Caco-2 (cell line): ENCODE results near the gene FHIT. TPM values are rescaled to one million over a fixed set of nuclear protein-coding genes. Genes with fewer than 3 reads are reported as not detected.

Experiments
- BruUV-seq: library from RNA; stranded (reverse); fragments of 400-500 nt; replicated peaks from 2 replicates; lab custom pipeline; 2021; lab: Mats Ljungman, UMichigan
- CTCF ChIA-PET: fragments of 300-600 bp; sonication (Branson Sonifier 250); formaldehyde crosslinking; loops from one replicate; lab custom pipeline; 2022; ENCODE audit warnings: antibody characterized with exemption; lab: Charles Lee
- POLR2A ChIA-PET: fragments of 300-600 bp; sonication (Branson Sonifier 250); formaldehyde crosslinking; loops from one replicate; lab custom pipeline; 2022; ENCODE audit warnings: antibody characterized with exemption; lab: Charles Lee
- DNase-seq, 2 experiments: peaks; one replicate each; pipeline versions ENCODE4 v3.0.0 to v3.0.0-alpha.2; 2020 to 2022
- H3K27me3 ChIP-seq: replicated peaks from 2 replicates; pipeline ENCODE4 v1.6.0; 2011; ENCODE audit warnings: low read length; ENCODE audit not compliant: control insufficient read depth, insufficient read depth
- H3K36me3 ChIP-seq: 2 replicates; pipeline ENCODE4 v1.5.1; 2011; ENCODE audit warnings: low read length; ENCODE audit not compliant: control insufficient read depth, insufficient read depth
- H3K4me1 ChIP-seq: fragments of 250-450 bp; sonication (Bioruptor Pico); 2 replicates; pipeline ENCODE4 v1.5.1; 2020; ENCODE audit warnings: mild to moderate bottlenecking
- H3K4me3 ChIP-seq: 2 replicates; pipeline ENCODE4 v1.5.1; 2011; ENCODE audit warnings: low read depth, mild to moderate bottlenecking, control low read depth, low read length
- H3K9me3 ChIP-seq: fragments of 250-450 bp; sonication (Bioruptor Pico); 2 replicates; pipeline ENCODE4 v1.5.1; 2020; ENCODE audit warnings: mild to moderate bottlenecking, moderate library complexity
- H3K27ac Mint-ChIP-seq: one replicate; pipeline ENCODE4 v1.8.0; 2022; ENCODE audit warnings: mixed read lengths; ENCODE audit not compliant: unreplicated experiment
- H3K27me3 Mint-ChIP-seq: one replicate; pipeline ENCODE4 v1.8.0; 2022; ENCODE audit warnings: mixed read lengths; ENCODE audit not compliant: insufficient read depth, unreplicated experiment
- H3K36me3 Mint-ChIP-seq: one replicate; pipeline ENCODE4 v1.8.0; 2022; ENCODE audit warnings: mild to moderate bottlenecking, mixed read lengths; ENCODE audit not compliant: insufficient read depth, unreplicated experiment
- H3K4me1 Mint-ChIP-seq: one replicate; pipeline ENCODE4 v1.8.0; 2022; ENCODE audit warnings: low read depth, mixed read lengths; ENCODE audit not compliant: unreplicated experiment
- H3K4me3 Mint-ChIP-seq: one replicate; pipeline ENCODE4 v1.8.0; 2022; ENCODE audit warnings: mild to moderate bottlenecking, moderate library complexity, mixed read lengths; ENCODE audit not compliant: unreplicated experiment
- H3K9me3 Mint-ChIP-seq: one replicate; pipeline ENCODE4 v1.8.0; 2022; ENCODE audit warnings: mixed read lengths; ENCODE audit not compliant: unreplicated experiment
- CTCF ChIP-seq, 2 experiments: fragments of 200-600 bp in 1 of 2; IDR thresholded peaks; 1 replicate in 1 of 2; 2 replicates in 1 of 2; pipeline versions ENCODE4 v1.5.1 to v1.8.0; 2011 to 2022; ENCODE audit warnings: antibody characterized with exemption in 1 of 2, control low read depth in 1 of 2, inconsistent platforms in 1 of 2, low read depth in 1 of 2, low read length in 1 of 2, mild to moderate bottlenecking in 1 of 2, moderate library complexity in 1 of 2; ENCODE audit not compliant: insufficient read depth in 1 of 2, severe bottlenecking in 1 of 2, unreplicated experiment in 1 of 2
- intact Hi-C: fragments of 100-400 bp; cut with micrococcal nuclease; formaldehyde crosslinking; loops from one replicate; pipeline ENCODE4 v1.10.0; 2022; ENCODE audit not compliant: unreplicated experiment
- total RNA-seq: library from RNA; stranded (reverse); gene quantifications from 2 replicates; pipeline ENCODE4 v1.2.3, GENCODE V29; 2022

Gene FHIT
- total RNA-seq, 1 experiment from 2014 or later: 8.3 TPM

- Histone ChIP-seq H3K4me1 (no peaks in the 10 kb centered on the region), H3K4me3 (no peak overlapping the region), H3K9me3 (no peaks in the 10 kb centered on the region), H3K36me3 (no peaks in the 10 kb centered on the region), H3K27me3 (no peaks in the 10 kb centered on the region; the same call in 1 of the 2 replicates)
- Mint-ChIP-seq H3K27me3 (peaks cover 6% of the 10 kb centered on the region), H3K36me3 (no peaks in the 10 kb centered on the region), H3K27ac (no peak overlapping the region), H3K4me1 (no peaks in the 10 kb centered on the region), H3K4me3 (no peak overlapping the region), H3K9me3 (no peaks in the 10 kb centered on the region)
- DNase-seq: no peak
- ChIA-PET POLR2A (no interaction called here), CTCF (no interaction called here)
- intact Hi-C loops: no loop called here
- TF ChIP-seq CTCF (IDR thresholded peaks at IDR 0.05; ENCODE audit: insufficient read depth in 1 of 2, low read depth in 1 of 2, low read length in 1 of 2, severe bottlenecking in 1 of 2, unreplicated experiment in 1 of 2): no peak
- BruUV-seq: no TSS peak
Measured at GRCh38 chr3:59737241-59737640, 1514.0 kb downstream of the FHIT start.

GRCh38 chr3:59734061-59734460 is 1517.2 kb downstream of the FHIT start:
- Mint-ChIP-seq H3K36me3 (no peaks in the 10 kb centered on the region), H3K27me3 (no peaks in the 10 kb centered on the region), H3K9me3 (no peaks in the 10 kb centered on the region), H3K4me3 (no peak overlapping the region), H3K4me1 (no peaks in the 10 kb centered on the region), H3K27ac (no peak overlapping the region)
- DNase-seq: no peak
- Histone ChIP-seq H3K4me1 (no peaks in the 10 kb centered on the region), H3K36me3 (no peaks in the 10 kb centered on the region), H3K4me3 (no peak overlapping the region), H3K27me3 (no peaks in the 10 kb centered on the region; the same call in 1 of the 2 replicates), H3K9me3 (no peaks in the 10 kb centered on the region)
- CTCF ChIA-PET: no interaction called here
- POLR2A ChIA-PET: no interaction called here
- TF ChIP-seq CTCF (IDR thresholded peaks at IDR 0.05; ENCODE audit: insufficient read depth in 1 of 2, low read depth in 1 of 2, low read length in 1 of 2, severe bottlenecking in 1 of 2, unreplicated experiment in 1 of 2): no peak
- intact Hi-C loops: no loop called here
- no TSS peak for BruUV-seq

- TF ChIP-seq CTCF (IDR thresholded peaks at IDR 0.05; ENCODE audit: insufficient read depth in 1 of 2, low read depth in 1 of 2, low read length in 1 of 2, severe bottlenecking in 1 of 2, unreplicated experiment in 1 of 2): no peak
- no peaks in the 10 kb centered on the region for H3K36me3 Mint-ChIP-seq
- Histone ChIP-seq H3K4me3 (no peak overlapping the region), H3K4me1 (no peaks in the 10 kb centered on the region), H3K27me3 (no peaks in the 10 kb centered on the region; the same call in 1 of the 2 replicates), H3K36me3 (no peaks in the 10 kb centered on the region), H3K9me3 (no peaks in the 10 kb centered on the region)
- DNase-seq: no peak
- H3K9me3 Mint-ChIP-seq: no peaks in the 10 kb centered on the region
- ChIA-PET POLR2A (no interaction called here), CTCF (no interaction called here)
- H3K4me3 Mint-ChIP-seq: no peak overlapping the region
- intact Hi-C loops: no loop called here
- no peaks in the 10 kb centered on the region for H3K27me3 Mint-ChIP-seq
- BruUV-seq: no TSS peak
- H3K4me1 Mint-ChIP-seq: no peaks in the 10 kb centered on the region
- H3K27ac Mint-ChIP-seq: no peak overlapping the region
Measured at GRCh38 chr3:59733041-59733809, 1518.0 kb downstream of the FHIT start.
